BE2C (cell line): ENCODE results near the gene UNC5B.

Source experiments
- DNase-seq: peaks from one replicate; pipeline ENCODE4 v3.0.0-alpha.2; 2020
- H3K27me3 ChIP-seq: fragments of 250-450 bp; sonication (Bioruptor Pico); 2 replicates; pipeline ENCODE4 v1.5.1; 2020; ENCODE audit warnings: mild to moderate bottlenecking
- H3K36me3 ChIP-seq: fragments of 250-450 bp; sonication (Bioruptor Pico); 2 replicates; pipeline ENCODE4 v1.5.1; 2020; ENCODE audit warnings: mild to moderate bottlenecking
- H3K4me1 ChIP-seq: fragments of 250-450 bp; sonication (Bioruptor Pico); 2 replicates; pipeline ENCODE4 v1.5.1; 2020
- H3K4me3 ChIP-seq: 2 replicates; pipeline ENCODE4 v1.5.1; 2011; ENCODE audit warnings: low read depth, low read length
- H3K9me3 ChIP-seq: fragments of 250-450 bp; sonication (Bioruptor Pico); 2 replicates; pipeline ENCODE4 v1.5.1; 2020
- TF ChIP-seq, protein P1 (sequence below): IDR thresholded peaks from 2 replicates; pipeline ENCODE4 v1.5.1; 2012; ENCODE audit warnings: mild to moderate bottlenecking, low read depth, low read length

Gene UNC5B

DNA sequence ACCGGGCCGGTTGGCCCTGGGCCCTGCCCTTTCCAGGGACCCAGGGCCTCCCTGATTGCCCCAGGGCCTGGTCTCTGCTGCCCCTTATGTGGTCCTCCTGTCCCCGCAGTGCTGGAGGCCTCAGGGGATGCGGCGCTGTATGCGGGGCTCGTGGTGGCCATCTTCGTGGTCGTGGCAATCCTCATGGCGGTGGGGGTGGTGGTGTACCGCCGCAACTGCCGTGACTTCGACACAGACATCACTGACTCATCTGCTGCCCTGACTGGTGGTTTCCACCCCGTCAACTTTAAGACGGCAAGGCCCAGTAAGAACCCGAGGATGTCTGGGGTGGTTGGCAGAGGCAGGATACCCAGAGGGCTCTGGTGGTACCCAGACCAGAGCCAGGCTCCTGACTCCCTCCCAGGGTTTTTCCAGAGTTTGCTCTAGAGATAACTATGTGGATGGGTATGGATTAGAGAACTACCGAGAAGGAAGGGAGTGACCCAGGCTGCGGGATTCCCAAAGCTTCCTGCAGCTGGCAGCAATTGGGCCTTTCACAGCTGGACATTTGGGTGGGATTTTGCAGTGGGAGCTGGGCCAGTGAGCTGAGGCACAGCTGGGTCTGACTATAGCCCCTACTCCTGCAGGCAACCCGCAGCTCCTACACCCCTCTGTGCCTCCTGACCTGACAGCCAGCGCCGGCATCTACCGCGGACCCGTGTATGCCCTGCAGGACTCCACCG lies 78.6 kb downstream of the UNC5B start:
- Histone ChIP-seq H3K36me3 (peaks cover 99% of the 10 kb centered on the region), H3K4me1 (peaks cover 4% of the 10 kb centered on the region; the same call in 1 of the 2 replicates), H3K27me3 (no peaks in the 10 kb centered on the region)

DNA sequence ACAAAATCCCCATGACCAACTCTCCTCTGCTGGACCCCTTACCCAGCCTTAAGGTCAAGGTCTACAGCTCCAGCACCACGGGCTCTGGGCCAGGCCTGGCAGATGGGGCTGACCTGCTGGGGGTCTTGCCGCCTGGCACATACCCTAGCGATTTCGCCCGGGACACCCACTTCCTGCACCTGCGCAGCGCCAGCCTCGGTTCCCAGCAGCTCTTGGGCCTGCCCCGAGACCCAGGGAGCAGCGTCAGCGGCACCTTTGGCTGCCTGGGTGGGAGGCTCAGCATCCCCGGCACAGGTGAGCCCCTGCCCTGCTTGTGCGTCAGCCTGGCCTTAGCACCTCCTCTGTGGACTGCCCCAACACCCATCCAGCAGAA lies 79.1 kb downstream of the UNC5B start:
- TF ChIP-seq, protein P1, sequence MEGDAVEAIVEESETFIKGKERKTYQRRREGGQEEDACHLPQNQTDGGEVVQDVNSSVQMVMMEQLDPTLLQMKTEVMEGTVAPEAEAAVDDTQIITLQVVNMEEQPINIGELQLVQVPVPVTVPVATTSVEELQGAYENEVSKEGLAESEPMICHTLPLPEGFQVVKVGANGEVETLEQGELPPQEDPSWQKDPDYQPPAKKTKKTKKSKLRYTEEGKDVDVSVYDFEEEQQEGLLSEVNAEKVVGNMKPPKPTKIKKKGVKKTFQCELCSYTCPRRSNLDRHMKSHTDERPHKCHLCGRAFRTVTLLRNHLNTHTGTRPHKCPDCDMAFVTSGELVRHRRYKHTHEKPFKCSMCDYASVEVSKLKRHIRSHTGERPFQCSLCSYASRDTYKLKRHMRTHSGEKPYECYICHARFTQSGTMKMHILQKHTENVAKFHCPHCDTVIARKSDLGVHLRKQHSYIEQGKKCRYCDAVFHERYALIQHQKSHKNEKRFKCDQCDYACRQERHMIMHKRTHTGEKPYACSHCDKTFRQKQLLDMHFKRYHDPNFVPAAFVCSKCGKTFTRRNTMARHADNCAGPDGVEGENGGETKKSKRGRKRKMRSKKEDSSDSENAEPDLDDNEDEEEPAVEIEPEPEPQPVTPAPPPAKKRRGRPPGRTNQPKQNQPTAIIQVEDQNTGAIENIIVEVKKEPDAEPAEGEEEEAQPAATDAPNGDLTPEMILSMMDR, result no peak
- DNase-seq, result no peak
- no peaks in the 10 kb centered on the region for H3K27me3 ChIP-seq
- peaks cover 99% of the 10 kb centered on the region for H3K36me3 ChIP-seq
- no peaks in the 10 kb centered on the region for H3K9me3 ChIP-seq
- H3K4me3 ChIP-seq, result no peak overlapping the region
- peaks cover 4% of the 10 kb centered on the region; the same call in 1 of the 2 replicates for H3K4me1 ChIP-seq

More for the DNA sequence above, 78.6 kb downstream of the UNC5B start:
- TF ChIP-seq, protein P1, result no peak
- Histone ChIP-seq H3K9me3 (no peaks in the 10 kb centered on the region), H3K4me3 (no peak overlapping the region)
- no peak for DNase-seq

DNA sequence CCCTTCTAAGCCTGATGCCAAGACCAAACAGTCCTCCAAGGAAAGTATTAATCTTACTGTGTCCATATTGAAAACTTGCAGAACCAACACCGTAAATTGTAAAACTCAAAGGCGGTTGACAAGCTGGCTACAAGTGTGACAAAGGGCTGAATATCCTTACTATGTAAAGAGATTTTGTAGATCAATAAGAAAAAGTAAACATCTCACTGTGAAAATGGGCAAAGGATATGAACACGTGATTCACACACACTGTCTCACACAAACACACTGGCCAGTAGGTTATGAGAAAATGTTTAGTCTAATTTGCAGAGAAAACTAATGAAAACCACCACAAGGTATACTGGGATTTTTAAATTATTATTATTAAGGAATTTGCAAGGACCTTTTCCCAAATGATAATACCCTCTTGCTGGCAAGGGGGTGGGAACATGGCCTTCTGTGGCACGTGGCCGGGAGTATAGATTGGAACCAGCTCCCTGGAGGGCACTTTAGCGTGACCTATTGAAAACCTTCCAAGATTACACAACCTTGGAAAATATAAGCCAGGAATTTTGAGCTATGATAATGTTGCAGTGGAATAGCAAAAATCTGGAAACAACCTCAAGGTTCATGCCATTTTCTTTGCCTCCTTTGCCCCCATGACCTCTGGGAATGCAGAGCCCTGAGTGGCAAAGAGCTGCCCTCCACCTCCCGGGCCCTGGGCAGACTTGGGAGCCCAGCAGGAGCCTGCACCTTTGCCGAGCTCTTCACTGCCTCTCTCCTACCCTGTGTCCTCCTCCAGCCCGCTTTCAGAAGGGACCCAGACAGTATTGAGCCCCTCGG lies 80.5 kb downstream of the UNC5B start:
- Histone ChIP-seq H3K4me3 (no peak overlapping the region), H3K9me3 (no peaks in the 10 kb centered on the region), H3K36me3 (peaks cover 96% of the 10 kb centered on the region), H3K4me1 (peaks cover 4% of the 10 kb centered on the region; the same call in 1 of the 2 replicates), H3K27me3 (no peaks in the 10 kb centered on the region)
- no peak for DNase-seq
- TF ChIP-seq, protein P1, result no peak

DNA sequence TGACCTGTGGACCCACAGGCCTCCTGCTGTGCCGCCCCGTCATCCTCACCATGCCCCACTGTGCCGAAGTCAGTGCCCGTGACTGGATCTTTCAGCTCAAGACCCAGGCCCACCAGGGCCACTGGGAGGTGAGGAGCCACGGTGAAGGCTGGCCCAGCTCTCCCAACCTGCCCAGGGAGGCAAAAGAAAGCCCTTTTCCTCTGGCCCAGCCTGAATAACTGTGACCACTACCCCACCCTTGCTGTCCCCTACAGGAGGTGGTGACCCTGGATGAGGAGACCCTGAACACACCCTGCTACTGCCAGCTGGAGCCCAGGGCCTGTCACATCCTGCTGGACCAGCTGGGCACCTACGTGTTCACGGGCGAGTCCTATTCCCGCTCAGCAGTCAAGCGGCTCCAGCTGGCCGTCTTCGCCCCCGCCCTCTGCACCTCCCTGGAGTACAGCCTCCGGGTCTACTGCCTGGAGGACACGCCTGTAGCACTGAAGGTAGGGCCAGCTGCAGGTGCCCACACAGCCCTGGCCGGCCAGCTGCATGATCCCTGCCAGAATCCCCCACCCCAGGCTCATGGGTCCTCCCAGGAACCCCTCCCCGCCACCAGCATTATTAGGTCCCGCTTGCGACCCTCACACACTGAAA lies 81.2 kb downstream of the UNC5B start:
- no peak overlapping the region for H3K4me3 ChIP-seq
- no peak for DNase-seq
- no peaks in the 10 kb centered on the region for H3K27me3 ChIP-seq
- peaks cover 4% of the 10 kb centered on the region; the same call in 1 of the 2 replicates for H3K4me1 ChIP-seq
- TF ChIP-seq, protein P1, result no peak
- peaks cover 96% of the 10 kb centered on the region for H3K36me3 ChIP-seq
- H3K9me3 ChIP-seq, result no peaks in the 10 kb centered on the region

DNA sequence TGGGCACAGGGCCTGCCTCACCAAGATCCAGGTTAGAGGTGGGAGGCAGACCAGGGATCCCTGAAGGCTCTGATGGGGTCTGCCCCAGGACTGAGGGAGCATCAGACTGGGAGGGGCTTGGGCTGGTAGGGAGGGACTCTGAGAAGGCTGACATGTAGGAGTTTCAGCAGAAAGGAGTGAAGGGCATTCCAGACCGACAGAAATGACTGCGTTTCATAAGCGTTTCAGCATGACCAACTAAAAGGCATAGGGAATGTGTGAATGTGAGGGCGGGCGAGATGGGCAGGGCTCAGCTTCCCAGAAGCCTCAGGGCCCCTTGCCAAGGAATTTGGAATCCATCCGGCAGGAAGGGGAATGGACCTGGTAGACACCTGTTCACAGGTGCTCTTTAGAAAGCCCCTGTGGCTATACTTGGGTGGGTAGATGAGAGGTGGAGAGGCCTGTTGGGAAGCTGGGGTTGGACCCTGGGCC lies 81.8 kb downstream of the UNC5B start:
- H3K27me3 ChIP-seq, result no peaks in the 10 kb centered on the region
- no peaks in the 10 kb centered on the region for H3K9me3 ChIP-seq
- DNase-seq, result no peak
- no peak overlapping the region for H3K4me3 ChIP-seq
- TF ChIP-seq, protein P1, result no peak
- H3K4me1 ChIP-seq, result peaks cover 4% of the 10 kb centered on the region; the same call in 1 of the 2 replicates
- peaks cover 96% of the 10 kb centered on the region for H3K36me3 ChIP-seq
